ENCODE data around the gene SLC6A9.

The SLC6A9 gene

DNA sequence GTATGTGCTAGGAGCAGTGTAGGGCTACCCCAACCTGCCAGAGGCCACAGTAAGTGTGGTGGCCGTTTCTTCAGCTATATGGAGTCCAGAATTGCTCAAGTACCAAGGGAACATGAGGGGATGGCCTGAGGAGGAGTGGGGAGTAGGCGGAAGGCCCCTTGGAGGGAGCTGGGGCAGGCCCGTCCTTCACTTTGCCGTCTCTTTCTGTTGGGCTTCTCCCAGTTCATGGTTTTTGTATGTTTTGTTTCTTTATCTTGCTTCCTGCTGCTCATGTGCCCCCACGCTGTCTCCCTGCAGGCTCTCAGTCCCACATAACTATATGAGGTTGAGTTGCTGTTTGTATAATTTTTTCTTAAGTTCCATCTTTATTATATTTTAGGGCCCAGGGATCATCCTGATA is 67.4 kb downstream of the SLC6A9 start:
- DNase-seq, result no peak

DNA sequence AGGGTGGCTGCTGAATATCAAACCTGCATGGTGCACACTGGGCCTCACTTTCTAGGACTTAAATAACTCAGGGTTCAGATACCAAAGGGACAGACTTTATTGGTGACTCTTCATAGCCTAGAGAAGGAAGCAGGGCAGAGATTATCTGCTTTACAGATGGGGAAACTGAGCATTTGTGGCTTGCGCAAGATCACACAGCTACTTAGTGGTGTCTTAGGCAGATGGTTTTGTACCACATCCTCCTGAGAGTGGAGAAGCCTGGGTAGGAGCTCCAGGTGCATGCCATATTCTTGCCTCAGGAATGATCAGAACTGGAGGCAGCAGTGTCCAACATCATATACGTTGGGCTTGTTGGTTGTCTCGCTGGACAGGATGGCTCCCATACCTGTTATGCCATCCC is 68.3 kb downstream of the SLC6A9 start:
- no peak for DNase-seq

DNA sequence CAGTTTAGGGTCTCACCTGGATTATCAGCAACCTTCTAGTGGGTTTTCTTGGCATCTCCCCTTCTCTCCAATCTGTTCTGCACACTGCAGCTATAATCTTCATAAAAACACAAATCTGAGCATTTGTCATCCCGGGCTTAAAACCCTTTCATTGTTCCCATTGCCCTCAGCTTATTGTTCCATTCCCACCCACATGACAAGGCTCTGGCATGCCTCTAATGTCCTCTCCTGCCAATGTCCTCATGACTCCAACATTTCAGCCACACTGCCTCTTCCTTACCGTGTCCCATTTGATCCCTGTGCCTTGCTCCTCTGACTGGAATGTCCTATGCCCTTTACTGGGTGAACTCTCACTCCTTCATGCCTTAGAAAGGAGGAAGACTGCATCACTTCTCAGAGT is 68.9 kb downstream of the SLC6A9 start:
- no peak for DNase-seq

DNA sequence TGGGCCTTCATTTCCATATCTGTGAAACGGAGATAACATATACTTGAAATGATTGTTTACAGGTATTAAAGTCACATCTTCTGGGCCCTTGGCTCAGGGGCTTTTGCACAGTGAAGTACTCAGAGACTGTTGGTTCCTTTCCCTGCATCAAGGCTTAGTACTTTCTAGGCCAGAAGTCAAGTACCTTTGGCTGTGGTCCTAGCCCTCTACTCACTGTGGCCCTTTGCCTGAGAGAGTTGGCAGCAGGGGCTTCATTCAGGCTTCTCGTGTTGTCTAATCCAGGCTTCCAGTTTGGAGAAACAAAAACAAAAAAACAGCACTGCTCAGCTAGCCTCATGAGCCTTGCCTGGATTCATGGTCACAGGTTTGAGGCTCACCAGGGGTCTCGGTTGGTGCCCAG is 69.6 kb downstream of the SLC6A9 start:
- DNase-seq, result no peak

DNA sequence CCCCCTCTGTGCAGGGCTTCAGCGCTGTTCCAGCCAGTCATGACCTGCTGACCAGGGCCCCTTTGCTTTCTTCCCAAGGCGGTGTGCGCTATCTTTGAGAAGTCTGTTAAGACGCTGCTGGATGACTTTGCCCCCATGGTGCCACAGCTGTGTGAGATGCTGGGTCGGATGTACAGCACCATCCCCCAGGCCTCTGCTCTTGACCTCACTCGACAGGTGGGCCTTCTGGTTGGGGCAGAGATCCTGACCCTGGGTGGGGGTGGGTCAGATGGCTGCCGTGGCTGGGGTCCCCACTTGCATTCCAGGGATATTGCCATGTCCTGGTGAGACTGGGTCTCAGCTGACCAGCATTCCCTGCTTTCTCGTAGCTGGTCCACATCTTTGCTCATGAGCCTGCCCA is 70.5 kb downstream of the SLC6A9 start:
- DNase-seq, result no peak

DNA sequence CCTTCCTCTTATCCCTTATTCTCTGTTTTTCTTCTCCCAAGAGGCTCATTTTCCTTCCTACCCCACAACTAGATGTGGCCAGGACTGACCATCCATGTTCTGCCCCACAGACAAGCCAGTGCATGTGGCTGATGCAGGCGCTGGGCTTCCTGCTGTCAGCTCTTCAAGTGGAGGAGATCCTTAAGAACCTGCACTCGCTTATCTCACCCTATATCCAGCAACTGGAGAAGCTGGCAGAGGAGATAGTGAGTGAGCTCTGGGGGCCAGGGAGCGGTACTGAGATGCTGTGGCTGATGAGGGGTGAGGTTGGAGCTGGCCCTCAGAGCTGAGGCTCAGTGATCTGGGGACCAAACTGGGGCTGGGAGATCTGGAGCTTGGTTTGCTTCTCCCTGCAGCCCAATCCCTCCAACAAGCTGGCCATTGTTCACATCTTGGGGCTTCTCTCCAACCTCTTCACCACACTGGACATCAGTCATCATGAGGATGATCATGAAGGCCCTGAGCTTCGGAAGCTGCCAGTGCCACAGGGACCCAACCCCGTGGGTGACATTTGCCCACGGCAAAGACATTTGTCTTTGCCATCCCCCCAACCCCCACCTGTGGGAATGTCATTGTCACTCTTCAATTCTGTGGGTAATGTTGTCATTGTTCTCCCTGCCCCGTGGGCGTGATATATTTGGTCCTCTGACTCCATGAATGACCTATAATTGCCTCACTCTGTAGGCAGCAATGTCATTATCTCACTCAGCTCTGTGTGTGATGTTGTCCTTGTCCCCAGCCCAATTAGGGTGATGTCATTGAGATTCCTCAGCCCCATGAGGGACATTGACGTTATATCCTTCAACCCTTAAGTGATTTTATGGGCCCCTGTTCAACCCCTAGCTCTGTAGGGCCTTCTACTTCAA is 72.7 kb downstream of the SLC6A9 start:
- peak; percentile 63 for DNase-seq

DNA sequence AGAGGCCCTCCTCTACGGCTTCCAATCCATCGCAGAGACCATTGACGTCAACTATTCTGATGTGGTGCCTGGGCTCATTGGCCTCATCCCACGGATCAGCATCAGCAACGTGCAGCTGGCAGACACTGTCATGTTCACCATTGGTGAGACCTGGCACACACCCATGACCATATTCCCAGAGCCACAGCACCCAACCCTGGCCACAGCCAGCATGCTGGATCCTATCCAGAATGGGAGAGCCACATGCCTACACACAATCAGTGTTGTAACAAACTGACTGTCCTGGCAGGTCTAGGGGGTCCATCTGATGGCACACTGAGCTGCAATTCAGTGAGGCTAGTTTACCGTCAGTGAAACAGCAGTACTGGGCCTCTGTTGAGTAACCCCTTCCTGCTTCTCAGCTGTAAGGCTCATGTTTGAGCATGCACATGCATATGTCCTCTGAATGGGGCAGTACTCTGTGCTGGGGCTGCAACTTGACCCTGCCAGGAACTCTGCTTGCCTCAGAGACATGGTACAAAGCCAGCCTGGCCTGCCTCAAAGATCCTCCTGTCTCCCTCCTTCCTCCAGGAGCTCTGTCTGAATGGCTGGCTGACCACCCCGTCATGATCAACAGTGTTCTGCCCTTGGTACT is 73.7 kb downstream of the SLC6A9 start:
- no peak for DNase-seq

DNA sequence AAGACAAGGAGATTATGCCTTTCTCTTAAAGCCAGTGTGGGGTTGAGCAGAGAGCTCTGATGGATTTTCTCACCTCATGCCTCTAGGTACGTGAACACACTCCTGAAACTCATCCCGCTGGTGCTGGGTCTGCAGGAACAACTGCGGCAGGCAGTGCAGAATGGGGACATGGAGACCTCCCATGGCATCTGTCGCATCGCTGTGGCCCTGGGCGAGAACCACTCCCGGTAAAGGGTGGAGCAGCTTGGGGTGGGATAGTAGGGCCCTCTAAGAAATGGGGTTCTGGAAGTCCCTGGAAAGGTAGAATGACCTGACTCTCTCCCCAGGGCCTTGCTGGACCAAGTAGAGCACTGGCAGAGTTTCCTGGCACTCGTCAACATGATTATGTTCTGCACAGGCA is 75.0 kb downstream of the SLC6A9 start:
- DNase-seq, result no peak

DNA sequence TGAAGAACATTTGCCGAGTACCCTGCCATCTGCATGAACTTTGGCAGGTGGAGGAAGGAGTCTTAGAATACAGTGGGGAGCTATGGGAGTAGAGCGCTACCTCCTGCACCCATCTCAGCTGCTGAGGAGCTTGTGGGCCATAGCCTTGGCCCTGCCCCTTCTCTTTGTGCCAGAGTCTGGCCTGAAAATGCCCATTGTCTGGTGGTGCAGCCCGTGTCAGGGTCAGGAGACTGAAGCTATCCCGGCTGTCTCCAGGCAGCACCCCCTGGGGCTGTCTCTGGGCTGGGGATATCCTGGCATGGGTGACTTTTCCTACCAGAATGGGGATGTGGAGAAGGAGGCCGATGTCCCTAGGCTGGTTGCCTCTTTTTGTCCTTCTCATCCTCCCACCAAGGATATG is 77.2 kb downstream of the SLC6A9 start:
- no peak for DNase-seq

DNA sequence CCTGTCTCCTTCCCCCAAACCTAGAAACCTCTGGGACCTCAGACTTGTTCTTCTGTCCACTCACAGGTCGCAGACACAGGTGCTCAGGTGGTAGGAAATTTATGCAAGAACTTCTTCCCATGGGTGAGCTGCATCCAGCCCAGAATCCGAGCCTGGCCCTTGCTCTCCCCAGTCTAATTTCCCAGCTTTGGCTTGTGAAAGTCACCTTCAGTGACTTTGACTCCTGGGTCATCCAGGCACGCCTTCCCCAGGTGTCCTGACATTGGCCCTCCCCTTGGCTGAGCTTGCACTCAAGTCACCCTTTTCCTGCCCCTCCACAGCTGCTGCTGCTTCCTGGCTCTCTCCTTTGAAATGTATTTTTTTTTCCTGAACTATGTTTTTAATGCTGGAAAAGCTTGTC is 77.9 kb downstream of the SLC6A9 start:
- DNase-seq, result no peak

DNA sequence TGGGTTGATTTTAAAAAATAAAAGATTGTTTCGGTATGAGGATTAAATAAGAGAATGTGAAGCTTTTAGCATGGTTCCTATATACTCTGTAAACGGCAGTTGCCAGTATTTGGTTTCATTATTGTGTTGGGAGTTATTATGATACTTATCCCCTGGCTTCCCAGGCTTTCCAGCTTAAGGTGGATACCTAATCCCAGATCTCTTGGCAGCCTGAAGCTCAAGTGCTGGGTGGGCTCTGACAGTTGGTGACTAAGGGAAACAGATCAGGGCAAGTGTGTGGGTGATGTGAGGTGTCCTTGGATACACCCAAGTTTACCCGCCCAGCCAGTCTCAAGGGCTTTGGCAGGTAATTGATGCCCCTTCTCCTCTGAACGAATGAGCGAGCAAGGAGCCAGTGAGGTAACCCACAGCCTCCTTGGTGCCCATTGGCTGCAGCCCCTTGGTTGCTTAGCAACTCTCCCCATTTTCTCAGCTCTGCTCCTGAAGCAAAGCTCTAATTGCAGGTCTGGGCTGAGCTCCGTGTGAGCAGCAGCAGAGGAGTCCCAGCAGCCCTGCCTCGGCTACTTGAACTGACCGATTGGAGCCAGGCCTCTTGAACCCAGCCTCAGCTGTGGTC is 78.4 kb downstream of the SLC6A9 start:
- no peak for DNase-seq

DNA sequence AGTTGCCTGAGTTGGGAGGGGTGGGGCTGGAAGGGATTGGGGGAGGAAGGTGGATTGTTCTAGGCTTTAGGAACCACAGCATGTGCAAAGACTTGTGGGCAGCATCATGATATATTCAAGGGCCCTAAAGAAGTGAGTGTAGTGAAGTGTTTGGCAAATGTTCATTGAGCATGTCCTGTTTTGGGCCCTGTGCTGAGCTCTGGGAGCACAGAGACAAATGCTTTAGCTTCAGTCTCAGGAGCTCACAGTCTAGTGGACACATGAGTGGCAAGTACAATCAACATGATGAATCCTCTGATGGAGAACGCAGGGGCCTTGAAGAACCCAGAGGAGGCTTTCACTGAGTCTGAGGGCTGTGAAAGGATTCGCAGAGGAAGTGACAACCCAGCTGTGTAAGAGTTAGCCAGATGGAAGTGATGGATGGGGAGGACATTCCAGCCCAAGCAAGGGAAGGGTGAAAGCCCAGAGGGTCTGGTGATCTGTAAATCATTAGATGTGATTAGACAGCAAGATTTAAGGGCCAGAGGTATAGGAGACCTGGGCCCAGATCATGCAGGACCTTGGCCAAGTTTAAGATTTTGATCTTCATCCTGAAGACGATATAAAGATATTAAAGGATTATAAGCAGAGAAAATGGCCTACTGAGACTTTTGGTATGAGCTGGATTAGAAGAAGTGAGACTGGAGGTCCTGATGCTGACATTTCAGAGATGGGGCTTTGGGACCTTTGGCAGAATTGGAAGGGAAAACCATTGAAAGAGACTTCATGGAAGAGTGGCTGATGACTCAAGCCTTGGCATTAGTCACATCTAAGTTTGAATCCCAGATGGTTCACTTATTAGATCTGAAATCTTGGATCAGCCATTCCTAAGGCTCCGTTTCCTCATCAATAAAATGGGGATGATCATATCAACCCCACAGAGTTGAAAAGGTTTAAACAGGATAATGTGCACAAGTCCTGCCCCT is 80.0 kb downstream of the SLC6A9 start:
- DNase-seq, result no peak

DNA sequence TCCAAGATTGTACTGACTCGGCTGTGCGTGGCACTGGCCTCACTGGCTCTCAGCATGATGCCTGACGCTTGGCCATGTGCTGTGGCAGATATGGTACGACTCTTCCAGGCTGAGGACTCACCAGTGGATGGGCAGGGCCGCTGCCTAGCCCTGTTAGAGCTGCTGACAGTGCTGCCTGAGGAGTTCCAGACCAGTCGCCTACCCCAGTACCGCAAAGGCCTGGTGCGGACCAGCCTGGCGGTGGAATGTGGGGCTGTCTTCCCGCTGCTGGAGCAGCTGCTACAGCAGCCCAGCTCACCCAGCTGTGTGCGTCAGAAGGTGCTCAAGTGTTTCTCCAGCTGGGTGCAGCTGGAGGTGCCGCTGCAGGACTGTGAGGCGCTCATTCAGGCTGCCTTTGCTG is 81.6 kb downstream of the SLC6A9 start:
- DNase-seq, result no peak

DNA sequence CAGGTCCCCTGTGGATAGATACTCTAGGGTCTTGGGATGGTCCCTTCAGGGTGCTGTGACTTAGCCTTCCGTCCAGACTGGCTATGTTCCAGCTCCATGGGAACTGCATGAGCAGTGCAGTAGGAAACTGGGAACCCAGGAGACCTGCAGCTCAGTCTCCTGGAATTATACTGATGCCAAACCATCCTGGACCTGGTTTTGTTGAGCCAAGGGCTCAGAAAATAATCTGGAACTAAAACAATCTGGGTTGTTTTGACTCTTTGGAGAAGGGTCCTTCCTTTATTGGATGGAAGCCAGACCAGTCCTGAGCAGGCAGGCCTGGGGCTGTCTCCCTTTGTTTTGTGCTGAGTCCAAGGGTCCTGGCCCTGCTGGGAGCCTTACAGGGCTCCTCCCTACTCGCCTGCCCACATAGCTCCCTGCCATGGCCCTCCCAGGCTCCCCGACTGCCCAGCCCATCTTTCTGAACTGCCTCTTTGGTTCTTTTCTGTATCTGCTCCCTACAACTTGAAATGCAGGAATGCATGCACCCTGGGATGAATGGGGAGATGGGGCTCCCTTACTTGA is 83.3 kb downstream of the SLC6A9 start:
- DNase-seq, result no peak

DNA sequence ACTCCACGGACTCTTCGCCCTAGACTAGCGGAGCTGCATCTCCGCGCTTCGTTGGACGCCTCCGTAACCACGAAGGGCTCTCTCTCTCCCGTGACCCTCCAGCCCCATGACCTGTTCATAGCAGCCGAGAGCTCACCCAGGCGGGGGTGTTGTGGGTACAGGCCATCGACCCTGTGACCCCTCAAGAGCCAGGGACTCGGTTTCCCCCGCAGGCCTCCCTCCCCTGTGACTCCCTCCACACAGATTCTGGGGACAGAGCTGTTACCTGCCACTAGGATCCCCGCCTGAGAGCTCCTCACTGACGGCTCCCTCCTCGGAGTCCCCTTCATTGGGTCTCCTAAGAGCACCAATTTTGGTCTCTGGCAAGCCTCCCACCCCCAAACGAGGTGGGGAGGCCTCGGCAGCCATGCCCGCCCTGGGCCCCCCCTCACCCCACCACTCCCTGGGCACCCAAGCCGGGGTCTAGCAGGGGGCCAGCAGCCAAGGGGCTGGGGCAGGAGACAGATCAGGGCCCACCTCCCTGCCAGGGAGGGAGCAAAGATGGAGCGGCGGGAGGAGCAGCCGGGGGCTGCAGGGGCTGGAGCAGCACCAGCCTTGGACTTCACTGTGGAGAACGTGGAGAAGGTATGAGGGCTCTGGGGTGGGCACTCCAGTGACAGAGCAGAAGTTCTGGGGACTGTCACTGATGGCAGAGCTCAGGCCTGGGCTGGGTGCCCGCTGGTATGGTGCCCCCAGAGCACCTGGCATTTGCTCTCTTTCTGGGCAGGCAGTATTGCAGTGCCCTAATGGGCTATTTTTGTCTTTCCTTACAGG is 84.0 kb downstream of the SLC6A9 start:
- no peak for DNase-seq

Data from hematopoietic multipotent progenitor cell treated with erythropoietin and hydrocortisone succinate and interleukin-3 and kit ligand, for 4 days (in vitro differentiated cells).